T-helper 1 cell (primary cell): ENCODE results near the gene ADAP1.
A peak's percentile ranks its signal among the peaks of the same experiment; 100 is the strongest.

Source experiments
- DNase-seq, 5 donors: peaks; one replicate each; pipeline ENCODE4 v3.0.0-alpha.2; 2012 to 2020

The ADAP1 gene

GRCh38 chr7:908159-908581, 46.3 kb downstream of the ADAP1 start:
- no peak for DNase-seq

DNA sequence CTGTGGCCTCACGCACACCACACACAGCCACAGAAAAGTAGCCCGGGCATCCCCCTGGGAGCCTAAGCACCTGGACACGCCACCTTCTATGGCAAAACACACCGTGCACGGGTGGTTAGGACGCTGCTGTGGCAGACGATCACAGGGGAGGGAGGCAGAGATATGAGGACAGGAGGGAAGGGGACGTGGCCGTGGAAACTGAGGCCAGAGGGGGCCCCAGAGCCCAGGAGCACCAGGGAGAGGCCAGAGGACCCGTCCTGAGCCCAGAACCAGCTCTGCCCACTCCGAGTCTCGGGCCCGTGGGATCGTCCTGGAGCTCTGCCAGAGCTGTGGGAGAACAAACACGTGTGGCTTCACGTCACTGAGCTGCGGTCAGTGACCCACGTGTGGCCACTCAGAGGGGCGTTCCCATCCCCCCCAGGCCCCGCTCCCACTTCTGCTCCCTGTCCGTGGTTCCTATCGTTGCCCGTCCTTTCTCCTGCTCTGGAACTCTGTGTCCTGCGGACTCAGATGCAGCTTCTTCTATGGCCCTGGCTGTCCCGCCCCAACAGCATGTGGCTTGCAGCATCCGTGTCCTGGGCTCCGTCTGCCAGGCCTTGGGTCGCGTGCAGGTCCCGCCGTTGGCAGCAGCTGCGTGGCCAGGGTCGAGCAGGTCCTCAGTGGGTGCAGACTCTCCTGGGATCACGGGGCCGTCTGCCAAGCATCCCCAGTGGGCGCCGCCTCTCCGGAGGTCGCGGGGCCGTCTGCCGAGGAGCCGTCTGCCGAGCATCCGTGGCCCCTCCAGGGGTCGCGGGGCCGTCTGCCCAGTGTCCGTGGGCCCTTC, 47.1 kb downstream of the ADAP1 start:
- DNase-seq, result no peak

- no peak for DNase-seq
Observed at GRCh38 chr7:906776-907157, 47.7 kb downstream of the ADAP1 start.

DNA sequence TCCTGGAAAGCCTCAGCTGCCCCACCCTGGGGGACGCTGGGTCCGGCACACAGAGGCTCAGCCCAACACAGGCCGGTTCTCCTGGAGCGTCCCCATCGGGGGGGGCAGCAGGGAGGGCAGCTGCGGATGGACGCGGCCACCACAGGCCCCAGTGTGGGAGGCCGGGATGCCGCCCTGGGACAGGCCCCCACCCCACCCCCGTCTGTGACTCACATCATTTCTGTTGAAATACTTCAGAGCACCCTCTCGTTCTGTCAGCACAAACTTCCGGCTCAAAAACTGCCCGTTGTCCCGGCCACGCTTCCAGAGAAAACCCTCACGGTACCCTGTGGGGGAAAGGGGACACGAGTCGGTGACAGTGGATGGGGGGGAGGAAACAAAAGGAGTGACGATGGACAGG, 49.6 kb downstream of the ADAP1 start:
- no peak for DNase-seq

DNA sequence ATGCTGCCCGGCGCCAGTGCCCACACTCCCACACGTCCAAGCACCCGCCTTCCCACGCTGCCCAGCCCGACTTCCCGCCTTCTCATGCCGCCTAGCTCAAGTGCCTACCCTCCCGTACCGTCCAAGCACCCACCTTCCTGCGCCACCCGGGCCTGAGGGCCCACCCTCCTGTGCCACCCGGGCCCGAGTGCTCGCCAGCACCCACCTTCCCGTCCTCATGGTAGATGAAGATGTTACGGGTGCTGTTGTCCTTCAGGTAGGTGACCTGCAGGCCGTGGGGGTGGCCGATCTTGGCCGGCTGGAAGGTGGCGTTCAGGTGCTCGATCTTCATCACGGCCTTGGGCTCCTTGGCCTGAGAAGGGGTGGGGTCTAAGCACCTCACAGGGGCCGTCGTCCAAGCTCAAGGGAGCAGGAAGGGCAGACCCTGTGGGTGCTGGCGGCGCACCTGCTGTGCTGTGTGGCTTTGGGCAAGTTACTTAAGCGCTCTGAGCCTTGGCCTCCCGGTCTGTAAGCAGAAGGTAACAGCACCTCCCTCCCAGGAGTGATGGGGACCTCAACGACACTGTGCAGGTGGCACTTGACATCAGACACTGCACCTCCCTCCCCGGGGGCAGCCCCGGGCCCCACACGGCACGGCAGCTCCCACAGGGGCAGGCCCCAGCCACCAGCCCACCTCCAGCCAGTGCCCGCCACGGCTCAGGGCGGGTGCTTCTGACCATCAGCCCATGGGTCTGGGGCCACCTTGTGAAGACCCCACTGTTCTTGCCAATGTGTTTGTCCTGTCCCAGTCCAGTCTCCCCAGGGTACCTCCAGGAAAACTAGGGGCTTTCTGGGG, 50.3 kb downstream of the ADAP1 start:
- no peak for DNase-seq

- DNase-seq, result no peak
Observed at GRCh38 chr7:902996-903395, 51.5 kb downstream of the ADAP1 start.

DNA sequence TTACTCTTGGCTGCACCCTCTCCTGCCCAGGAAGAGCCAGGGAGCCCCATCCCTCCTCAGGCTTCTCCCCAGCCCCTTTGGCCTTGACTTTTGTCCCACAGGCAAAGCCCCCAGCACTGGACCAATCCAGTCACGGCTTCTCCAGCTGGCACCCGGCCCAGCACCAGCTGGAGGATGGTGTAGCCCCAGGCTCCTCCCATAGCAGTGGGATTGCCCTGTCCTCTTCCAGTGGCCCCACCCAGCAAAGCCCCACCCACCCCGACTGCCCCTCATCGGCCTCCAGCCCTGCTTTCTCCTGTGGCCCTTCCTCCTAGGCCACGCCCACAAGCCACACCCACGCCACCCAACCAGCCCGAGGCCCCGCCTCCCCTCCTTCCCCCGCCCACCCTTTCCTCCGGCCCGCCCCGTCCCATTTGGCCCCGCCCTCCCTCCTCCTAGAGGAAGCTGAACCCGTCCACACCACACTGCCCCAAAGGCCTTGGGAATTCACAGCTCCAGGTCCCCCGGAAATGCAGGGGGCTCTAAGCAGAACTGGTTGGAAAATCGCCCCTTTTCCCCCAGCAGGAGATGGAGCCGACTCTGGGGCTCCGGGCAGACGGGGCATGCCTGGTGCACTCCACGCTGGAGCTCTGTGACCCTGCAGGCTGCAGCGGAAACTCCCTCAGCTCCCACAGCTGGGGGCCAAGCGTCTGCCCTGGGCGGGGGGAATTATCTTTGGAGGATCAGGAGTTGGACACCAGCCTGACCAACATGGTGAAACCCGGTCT, 52.9 kb downstream of the ADAP1 start:
- DNase-seq, result peak in 2 of 5 donors; percentile 22 to 38

DNA sequence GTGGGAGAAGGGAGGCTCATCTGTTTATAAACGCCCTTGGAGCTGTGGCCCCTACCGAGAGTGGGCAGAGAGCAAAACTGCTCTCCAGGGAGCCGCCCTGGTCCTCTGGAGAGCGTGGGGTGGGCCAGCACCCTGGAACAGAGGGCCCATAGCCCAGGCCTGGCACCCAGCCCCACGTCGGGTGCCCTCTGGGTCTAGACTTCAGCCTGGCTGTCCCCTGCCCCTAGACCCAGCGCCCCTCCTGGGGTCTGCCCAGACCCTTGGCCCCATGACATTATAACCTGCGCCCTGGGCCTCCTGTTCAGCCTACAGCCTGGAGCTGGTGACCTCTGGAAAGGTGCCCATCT, 53.5 kb downstream of the ADAP1 start:
- no peak for DNase-seq

GRCh38 chr7:900331-901040, 54.0 kb downstream of the ADAP1 start:
- no peak for DNase-seq

DNA sequence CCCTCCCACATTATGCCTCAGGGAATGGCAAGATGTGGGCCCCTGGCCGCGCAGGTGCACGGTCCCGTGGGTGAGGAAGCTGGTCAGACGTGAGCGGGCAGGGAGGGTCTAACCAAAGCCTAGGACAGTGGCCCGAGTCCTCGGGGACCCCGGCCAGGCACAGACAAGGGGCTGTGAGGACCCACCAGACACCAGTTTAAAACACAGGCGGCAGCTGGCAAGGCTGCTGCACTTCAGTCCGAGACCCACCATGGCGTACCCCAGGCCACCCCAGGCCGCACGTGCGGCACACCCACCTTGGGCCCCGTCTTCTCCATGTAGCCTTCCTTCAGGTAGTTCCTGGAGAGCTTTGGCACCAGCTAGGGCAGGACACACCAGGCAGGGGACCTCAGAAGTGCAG, 54.7 kb downstream of the ADAP1 start:
- no peak for DNase-seq

- no peak for DNase-seq
Observed at GRCh38 chr7:898855-899681, 55.4 kb downstream of the ADAP1 start.

DNA sequence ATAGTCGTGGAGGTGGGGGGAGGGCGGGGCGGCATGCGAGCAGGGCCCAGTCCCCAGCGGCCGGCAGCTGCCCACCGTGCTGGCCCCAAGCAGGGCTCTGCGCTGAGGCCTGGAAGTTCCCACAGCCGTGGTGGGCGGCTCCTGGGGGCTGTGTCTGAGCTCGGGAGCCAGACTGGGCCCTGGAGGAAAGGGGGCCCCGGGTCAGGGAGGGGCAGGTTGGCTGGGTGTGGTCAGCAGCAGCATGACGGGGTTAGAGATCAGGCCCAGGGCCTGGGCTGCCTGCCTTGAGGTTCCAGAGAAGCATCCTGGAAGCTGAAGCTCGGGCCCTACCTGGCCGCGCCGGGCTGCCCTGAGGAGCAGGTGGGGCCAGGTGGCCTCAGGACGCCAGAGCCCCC, 56.0 kb downstream of the ADAP1 start:
- no peak for DNase-seq

DNA sequence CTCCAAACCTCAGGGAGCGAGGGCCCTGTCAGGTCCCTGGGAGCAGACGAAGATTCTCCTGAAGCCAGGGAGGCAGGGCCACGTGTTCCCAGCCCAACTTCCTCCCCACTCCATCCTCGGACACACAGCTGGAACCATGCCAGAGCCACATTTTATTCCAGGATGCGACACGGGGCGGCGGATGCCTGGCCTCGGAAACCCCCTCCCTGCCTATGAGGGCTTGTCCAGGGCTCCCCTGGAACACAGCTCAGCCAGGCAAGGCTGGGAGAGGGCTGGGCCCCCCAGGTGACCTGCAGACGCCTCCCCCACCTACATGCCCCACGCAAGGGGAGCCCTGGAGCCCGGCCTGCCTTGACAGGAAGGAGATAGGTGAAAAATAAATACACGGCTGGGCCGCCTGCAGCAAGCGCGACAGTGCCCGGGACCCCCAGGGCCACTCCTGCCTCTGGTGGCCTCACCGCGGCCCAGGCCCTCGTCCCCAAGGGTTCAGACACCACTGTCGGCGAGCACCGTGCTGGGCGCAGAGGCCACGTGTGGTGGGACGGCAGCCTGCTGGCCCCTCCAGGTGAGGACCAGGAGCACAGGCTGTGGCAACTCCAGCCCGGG, 56.6 kb downstream of the ADAP1 start:
- no peak for DNase-seq

DNA sequence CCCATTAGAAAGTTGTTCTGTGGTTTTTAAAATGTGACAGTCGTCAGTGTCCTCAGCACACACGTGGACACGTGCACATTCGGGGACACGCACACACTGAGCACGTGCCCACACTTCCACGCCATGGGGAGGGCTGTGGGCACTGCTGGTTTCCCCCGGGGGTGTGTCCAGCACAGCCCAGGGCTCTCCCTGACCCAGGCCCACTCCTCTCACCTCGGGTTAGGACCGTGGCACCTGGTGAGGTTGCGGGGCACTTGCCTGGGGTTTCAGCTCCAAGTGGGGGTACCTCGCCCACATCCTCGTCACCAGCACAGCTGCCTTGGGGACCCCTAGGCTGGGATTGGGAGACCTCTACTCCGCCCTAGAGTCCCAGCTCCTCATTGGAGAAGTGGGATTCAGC, 57.4 kb downstream of the ADAP1 start:
- DNase-seq, result no peak

DNA sequence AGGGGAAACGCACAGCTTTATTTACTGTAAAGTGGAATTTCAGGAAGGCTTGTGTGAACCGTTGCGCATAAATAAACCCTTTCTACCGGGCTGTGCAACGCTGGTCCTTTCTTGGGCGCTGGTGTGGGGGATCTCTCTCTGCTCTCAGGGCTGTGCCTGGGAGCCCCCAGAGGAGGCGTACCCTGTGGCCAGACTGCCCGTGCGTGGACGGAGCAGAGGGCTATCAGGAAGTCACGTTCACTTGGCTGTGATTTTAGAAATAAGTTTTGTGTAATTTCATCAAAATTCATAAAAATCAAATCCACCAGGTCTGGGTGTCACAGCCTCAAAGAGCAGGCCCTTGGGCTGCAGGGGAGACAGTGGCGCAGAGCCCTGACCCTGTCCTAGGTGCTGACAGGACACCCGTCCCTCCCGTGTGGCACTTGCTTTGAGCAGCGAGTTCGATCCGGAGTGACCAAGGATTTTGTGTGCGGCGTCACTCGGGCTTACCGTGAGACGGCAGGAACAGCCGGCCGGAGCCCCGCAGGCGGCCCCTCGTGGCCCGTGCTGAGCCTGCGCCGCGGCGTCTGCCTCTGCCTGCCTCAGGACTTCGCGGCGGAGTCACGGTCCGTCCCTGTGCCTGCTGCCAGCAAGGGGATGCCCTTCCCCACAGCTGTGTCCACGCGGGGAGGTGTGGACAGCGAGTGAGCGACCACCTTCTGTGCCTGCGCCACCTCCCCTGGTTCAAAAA, 58.0 kb downstream of the ADAP1 start:
- no peak for DNase-seq

GRCh38 chr7:895451-896052, 58.9 kb downstream of the ADAP1 start:
- no peak for DNase-seq

DNA sequence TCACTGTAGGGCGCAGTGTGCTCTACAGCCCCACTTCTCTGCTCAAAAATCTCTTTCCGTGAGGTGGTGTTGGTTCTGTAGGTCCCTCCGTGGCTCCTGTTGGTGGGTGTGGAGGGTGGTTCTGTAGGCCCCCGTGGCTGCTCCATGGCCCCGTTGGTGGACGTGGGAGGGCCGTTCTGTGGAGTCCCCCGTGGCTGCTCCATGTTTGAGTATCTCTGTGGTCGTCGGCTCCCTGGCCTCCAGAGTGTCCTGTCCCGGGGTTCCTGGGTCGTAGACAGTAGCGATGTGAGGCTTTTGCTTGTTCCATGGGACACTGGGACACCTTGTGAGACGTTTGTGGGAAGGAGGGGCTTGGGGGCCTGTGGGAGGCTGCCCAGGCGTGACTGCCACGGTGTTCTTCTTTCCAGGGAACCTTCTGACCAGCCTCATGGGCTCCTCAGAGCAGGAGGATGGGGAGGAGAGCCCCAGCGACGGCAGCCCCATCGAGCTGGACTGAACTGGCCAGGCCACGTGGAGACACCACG, 59.5 kb downstream of the ADAP1 start:
- DNase-seq, result peak in 1 of 5 donors; percentile 11

GRCh38 chr7:894164-894867, 60.2 kb downstream of the ADAP1 start:
- no peak for DNase-seq

DNA sequence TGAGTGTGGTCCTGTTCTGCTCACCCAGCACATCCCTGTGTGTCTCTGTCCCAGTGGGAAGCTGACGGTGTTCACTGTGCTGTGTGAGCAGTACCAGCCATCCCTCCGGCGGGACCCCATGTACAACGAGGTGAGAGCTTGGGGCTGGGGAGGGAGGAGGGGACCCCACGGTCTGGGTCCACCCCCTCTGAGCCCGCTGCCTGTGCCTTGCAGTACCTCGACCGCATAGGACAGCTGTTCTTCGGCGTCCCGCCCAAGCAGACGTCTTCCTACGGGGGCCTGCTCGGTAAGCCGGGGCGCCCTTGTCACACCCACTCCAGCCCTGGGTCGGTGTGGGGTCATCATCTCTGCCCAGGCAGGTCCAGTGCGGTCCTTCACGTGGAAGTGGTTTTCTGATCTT, 60.8 kb downstream of the ADAP1 start:
- no peak for DNase-seq
